ENCODE measurements around the gene ATP5IF1. TPM values are rescaled to one million over a fixed set of nuclear protein-coding genes. Genes with fewer than 3 reads are reported as not detected.

ATP5IF1 gene
- total RNA-seq: 85.6 and 121 TPM in 2 replicates

GRCh38 chr1:28235755-28236655 lies at the start of gene ATP5IF1:
Gene ATP5IF1 (plus strand): TSS chr1:28236124. CDS start chr1:28236184, 60 bp downstream.
- peak; percentile 95 to 98 for DNase-seq (ENCODE audit: low read depth in 2 of 2)

GRCh38 chr1:28190337-28190979 lies 45.5 kb upstream of the ATP5IF1 start:
- no peak for DNase-seq (ENCODE audit: low read depth in 2 of 2)

GRCh38 chr1:28190996-28191645 lies 44.8 kb upstream of the ATP5IF1 start:
- DNase-seq (ENCODE audit: low read depth in 2 of 2): no peak

- DNase-seq (ENCODE audit: low read depth in 2 of 2): no peak
These were observed 42.2 kb upstream of the ATP5IF1 start for GRCh38 chr1:28193701-28194161.

DNA sequence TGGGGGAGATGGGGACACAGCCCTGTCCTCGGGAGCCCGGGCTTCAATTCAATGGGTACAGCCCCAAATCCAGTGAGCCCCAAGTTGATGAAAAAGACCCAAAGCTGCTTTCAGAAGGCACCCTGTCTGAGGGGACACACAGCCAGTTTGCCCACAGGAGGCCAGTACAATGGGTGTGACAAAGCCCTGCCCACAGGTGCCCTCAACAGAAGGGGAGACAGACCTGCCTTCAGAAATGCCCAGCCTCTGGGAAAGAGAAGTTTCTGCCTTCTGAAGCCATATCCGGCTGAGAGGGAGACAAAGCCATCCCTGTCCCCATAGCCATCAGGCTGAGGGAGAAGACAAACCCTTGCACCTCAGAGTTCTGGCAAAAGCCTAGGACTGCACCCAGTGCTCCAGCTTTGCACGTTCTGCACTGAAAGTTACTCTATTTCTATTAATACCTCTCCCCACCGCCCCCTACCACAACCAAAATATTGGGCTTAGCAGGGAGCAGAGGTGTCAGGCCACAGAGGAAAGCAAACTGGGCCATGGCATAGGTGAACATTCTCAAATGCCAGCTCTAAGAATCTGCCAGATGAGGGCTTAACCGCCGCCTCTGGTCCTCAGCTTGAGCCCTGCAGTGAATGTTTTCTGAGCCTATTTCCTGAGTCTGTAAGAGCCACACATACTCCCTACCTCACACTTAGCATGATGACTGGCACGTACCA lies 41.4 kb upstream of the ATP5IF1 start:
- no peak for DNase-seq (ENCODE audit: low read depth in 2 of 2)

GRCh38 chr1:28195780-28196179 lies 40.1 kb upstream of the ATP5IF1 start:
- no peak for DNase-seq (ENCODE audit: low read depth in 2 of 2)

GRCh38 chr1:28196330-28196729 lies 39.6 kb upstream of the ATP5IF1 start:
- DNase-seq (ENCODE audit: low read depth in 2 of 2): no peak

- DNase-seq (ENCODE audit: low read depth in 2 of 2): no peak
These were observed 38.1 kb upstream of the ATP5IF1 start for GRCh38 chr1:28197682-28198415.

DNA sequence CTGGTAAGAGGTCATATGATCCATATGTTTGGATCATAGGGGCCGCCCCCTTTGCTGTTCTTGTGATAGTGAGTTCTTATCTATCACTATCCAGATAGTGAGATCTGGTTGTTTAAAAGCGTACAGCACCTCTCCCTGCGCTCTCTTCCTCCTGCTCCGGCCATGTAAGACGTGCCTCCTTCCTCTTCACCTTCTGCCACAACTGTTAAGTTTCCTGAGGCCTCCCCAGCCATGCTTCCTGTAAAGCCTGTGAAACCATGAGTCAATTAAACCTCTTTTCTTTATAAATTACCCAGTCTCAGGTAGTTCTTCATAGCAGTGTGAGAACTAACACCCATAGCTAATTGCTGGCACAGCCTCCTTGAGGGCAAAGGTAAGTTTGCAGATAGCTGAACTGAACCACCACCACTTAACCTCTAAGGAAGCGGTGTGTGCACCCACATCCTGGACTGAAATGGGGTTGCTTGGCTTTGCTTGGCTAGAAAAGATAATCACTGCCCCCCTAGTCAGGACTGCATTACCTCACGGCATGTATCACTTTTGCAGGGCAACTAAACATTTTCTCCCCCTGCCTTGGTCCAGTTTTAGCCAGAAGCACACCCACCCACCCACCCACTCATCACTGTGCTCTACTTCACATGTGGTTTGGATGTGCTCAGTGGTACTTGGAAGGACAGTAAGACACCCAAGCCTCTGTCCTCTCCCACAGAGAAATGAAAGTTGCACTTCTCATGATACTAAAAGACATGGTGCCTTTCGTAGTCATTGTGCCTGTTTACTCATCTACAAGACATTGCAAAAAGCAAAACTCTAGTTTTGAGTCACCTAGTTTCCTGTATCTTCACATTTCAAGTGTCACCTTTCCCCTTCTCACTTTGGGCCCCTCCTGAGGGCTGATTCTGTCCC lies 36.3 kb upstream of the ATP5IF1 start:
- DNase-seq (ENCODE audit: low read depth in 2 of 2): no peak

- no peak for DNase-seq (ENCODE audit: low read depth in 2 of 2)
These were observed 35.6 kb upstream of the ATP5IF1 start for GRCh38 chr1:28200234-28200873.

- no peak for DNase-seq (ENCODE audit: low read depth in 2 of 2)
These were observed 30.7 kb upstream of the ATP5IF1 start for GRCh38 chr1:28205243-28205642.

DNA sequence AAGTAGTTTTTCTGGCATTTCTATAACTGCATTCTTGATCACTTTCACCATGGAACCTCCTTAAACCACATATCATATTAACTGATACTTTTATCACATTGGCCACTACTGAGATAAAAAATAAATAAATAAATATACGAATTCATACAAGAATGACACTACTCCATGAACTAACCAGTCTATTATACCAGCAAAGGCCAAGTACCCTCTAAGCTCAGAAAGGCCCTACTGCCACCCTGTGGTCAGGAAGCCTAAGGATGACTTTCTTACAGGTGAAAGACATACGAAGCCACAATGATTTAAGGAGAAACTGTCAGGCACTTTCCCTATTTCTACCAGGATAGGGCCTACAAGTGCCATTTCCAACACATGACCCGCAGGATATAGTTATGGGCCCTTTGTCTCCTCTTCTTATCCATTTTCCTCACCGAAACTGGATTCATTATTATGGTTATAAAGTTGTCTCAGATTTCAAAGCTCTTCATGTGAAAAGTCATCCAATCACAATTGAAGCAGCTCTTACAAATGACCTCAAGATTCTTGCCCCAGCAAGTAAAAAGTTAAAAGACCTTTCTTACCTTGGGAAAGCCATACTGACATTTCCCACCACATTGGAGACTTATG lies 27.0 kb upstream of the ATP5IF1 start:
- DNase-seq (ENCODE audit: low read depth in 2 of 2): peak; percentile 40 to 77

GRCh38 chr1:28209700-28210099 lies 26.2 kb upstream of the ATP5IF1 start:
- DNase-seq (ENCODE audit: low read depth in 2 of 2): no peak

DNA sequence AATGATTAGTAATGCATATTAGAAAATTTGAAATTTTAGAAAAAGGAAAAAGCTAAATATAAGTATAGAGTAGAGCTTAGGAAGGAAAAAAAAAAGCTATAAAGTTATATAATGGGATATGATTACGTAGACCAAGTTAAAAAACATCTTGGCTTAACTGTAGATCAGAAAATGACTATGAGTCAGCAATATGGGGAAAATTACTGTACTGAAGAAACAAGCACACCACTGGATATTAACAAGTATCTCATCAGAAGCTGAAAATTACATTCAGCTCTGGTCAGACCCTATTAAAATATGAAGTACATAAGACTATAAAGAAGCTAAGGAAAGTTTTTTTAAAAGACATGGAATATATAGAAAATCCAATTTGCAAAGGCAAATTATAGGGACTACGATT lies 22.6 kb upstream of the ATP5IF1 start:
- DNase-seq (ENCODE audit: low read depth in 2 of 2): no peak

DNA sequence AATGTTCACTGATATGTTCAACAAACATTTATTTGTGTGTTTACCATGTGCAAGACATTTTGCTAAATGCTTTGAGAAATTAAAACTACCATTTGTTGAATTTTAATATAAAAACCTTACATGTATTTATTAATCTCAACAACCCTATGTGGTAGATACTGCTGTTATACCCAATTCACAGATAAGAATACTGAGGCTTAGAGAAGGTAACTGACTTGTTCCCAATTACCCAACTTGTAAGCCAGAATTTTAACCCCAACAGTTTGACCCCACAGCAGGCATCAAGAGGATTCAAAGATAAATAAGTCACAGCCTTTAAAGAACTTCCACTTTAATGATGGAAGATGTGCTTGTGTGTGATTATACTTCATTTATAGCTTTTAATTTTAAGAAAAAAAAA lies 6.8 kb upstream of the ATP5IF1 start:
- DNase-seq (ENCODE audit: low read depth in 2 of 2): no peak

DNA sequence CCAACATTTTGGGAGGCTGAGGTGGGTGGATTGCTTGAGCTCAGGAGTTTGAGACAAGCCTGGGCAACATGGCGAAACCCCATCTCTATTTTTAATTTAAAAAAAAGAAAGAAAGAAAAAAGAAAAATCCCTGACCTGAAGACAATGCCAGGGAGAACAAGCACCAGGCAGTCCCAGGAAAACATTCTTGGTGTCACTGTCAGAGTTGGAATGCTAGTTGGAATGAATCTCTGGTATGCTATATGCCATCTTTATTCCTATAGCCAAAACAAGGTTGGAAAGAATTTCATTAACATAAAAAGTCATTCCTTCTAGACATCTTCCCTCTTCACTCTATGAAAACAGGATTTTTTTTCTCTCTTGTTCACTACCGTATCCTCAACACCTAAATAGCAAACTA lies 5.9 kb upstream of the ATP5IF1 start:
- DNase-seq (ENCODE audit: low read depth in 2 of 2): no peak

DNA sequence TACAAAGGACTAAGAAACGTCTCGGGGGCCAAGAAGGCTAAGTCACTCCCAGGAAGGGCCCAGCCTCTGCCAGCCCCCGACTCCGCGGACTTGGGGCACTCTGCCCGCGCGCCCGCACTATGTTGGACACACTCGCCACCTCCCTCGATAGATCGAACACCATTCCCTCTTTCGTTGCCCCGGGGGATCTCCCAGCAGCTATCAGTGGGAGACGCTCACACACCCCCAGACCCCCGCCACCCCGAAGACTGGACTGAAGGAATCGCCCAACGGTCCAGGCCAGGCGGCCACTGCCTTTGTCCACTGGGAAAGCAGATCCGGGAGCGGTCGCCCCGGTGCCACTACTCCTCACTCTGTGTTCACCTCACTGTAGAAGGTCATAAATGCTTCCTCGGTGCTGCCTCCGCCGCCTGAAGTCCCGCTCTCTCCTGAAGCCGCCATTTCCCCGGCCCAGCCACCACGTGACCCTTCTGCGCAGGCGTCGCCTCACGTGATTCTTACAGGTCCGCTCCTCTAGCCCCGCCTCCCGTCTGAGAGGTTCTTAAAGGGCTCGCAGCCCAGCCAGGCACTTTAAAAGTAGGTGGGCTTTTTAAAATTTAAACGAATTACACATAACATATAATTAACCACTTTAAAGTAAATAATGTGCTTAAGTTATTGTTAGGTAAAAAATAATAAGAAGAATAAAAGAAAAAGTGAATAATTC lies 3.2 kb upstream of the ATP5IF1 start, which contains the start of gene DNAJC8:
Gene DNAJC8 (minus strand): TSS at position 472 of the 706 bp plus-strand sequence. CDS start 31 bp downstream, at position 441.
- DNase-seq (ENCODE audit: low read depth in 2 of 2): peak; percentile 74 to 95

GRCh38 chr1:28233264-28233606 lies 2.7 kb upstream of the ATP5IF1 start:
- DNase-seq (ENCODE audit: low read depth in 2 of 2): no peak
